ENCODE data around the gene CALML5.

CALML5 gene

GRCh38 chr10:5465976-5466450 is 33.4 kb downstream of the CALML5 start:
- no peak for DNase-seq (ENCODE audit: low read depth in 1 of 2, low spot score in 1 of 2)

GRCh38 chr10:5464546-5464945 is 34.8 kb downstream of the CALML5 start:
- DNase-seq (ENCODE audit: low read depth in 1 of 2, low spot score in 1 of 2): no peak

- no peak for DNase-seq (ENCODE audit: low read depth in 1 of 2, low spot score in 1 of 2)
Measured at GRCh38 chr10:5462841-5463293, 36.5 kb downstream of the CALML5 start.

GRCh38 chr10:5461914-5462840 is 37.2 kb downstream of the CALML5 start:
- DNase-seq (ENCODE audit: low read depth in 1 of 2, low spot score in 1 of 2): no peak

- no peak for DNase-seq (ENCODE audit: low read depth in 1 of 2, low spot score in 1 of 2)
Measured at GRCh38 chr10:5461203-5461588, 38.2 kb downstream of the CALML5 start.

GRCh38 chr10:5460468-5461202 is 38.7 kb downstream of the CALML5 start:
- no peak for DNase-seq (ENCODE audit: low read depth in 1 of 2, low spot score in 1 of 2)

GRCh38 chr10:5458949-5459747 is 40.2 kb downstream of the CALML5 start:
- DNase-seq (ENCODE audit: low read depth in 1 of 2, low spot score in 1 of 2): no peak

GRCh38 chr10:5458425-5458824 is 40.9 kb downstream of the CALML5 start:
- no peak for DNase-seq (ENCODE audit: low read depth in 1 of 2, low spot score in 1 of 2)

- DNase-seq (ENCODE audit: low read depth in 1 of 2, low spot score in 1 of 2): no peak
Measured at GRCh38 chr10:5457741-5458140, 41.6 kb downstream of the CALML5 start.

- no peak for DNase-seq (ENCODE audit: low read depth in 1 of 2, low spot score in 1 of 2)
Measured at GRCh38 chr10:5456563-5456962, 42.8 kb downstream of the CALML5 start.

GRCh38 chr10:5453749-5454489 is 45.5 kb downstream of the CALML5 start:
- DNase-seq (ENCODE audit: low read depth in 1 of 2, low spot score in 1 of 2): no peak

GRCh38 chr10:5450605-5451384 is 48.6 kb downstream of the CALML5 start:
- DNase-seq (ENCODE audit: low read depth in 1 of 2, low spot score in 1 of 2): no peak

GRCh38 chr10:5449823-5450222 is 49.5 kb downstream of the CALML5 start:
- DNase-seq (ENCODE audit: low read depth in 1 of 2, low spot score in 1 of 2): no peak

GRCh38 chr10:5449227-5449626 is 50.1 kb downstream of the CALML5 start:
- no peak for DNase-seq (ENCODE audit: low read depth in 1 of 2, low spot score in 1 of 2)

All from activated CD4-positive, alpha-beta T cell treated with anti-CD3 and anti-CD28 coated beads, Interleukin-2, amount 50 U/mL, for 24 hours (primary cell).